OCI-LY7 (cell line): Measurements from ENCODE around the gene WTIP. TPM values are rescaled to one million over a fixed set of nuclear protein-coding genes. Genes with fewer than 3 reads are reported as not detected.

Source experiments
- BruUV-seq: library from RNA; stranded (reverse); fragments of 400-500 nt; replicated peaks from 2 replicates; lab custom pipeline; 2021; lab: Mats Ljungman, UMichigan
- CTCF ChIA-PET: fragments of 300-600 bp; sonication (Branson Sonifier 250); formaldehyde crosslinking; loops from one replicate; lab custom pipeline; 2022; ENCODE audit warnings: antibody characterized with exemption; ENCODE audit not compliant: unreplicated experiment; lab: Charles Lee
- POLR2A ChIA-PET: fragments of 300-600 bp; sonication (Branson Sonifier 250); formaldehyde crosslinking; loops from one replicate; lab custom pipeline; 2022; ENCODE audit warnings: antibody characterized with exemption; lab: Charles Lee
- DNase-seq: peaks from one replicate; pipeline ENCODE4 v3.0.0-alpha.2; 2015; ENCODE audit warnings: low spot score
- H2AFZ ChIP-seq: fragments of 200-600 bp; sonication (generic), shearing (Covaris generic); 2 replicates; pipeline ENCODE4 v1.6.1; 2014; ENCODE audit warnings: mild to moderate bottlenecking, antibody characterized with exemption, low read length, moderate library complexity
- H3K27ac ChIP-seq: fragments of 200-600 bp; sonication (generic); 2 replicates; pipeline ENCODE4 v1.5.1; 2014; ENCODE audit warnings: mixed run types, low read depth, mild to moderate bottlenecking, moderate library complexity, low read length, inconsistent platforms; ENCODE audit not compliant: poor library complexity, severe bottlenecking
- H3K36me3 ChIP-seq: fragments of 200-600 bp; sonication (generic); 2 replicates; pipeline ENCODE4 v1.6.1; 2014; ENCODE audit warnings: mild to moderate bottlenecking, antibody characterized with exemption, low read length, moderate library complexity, mixed read lengths; ENCODE audit not compliant: insufficient read depth
- H3K4me1 ChIP-seq: fragments of 200-600 bp; sonication (generic); 2 replicates; pipeline ENCODE4 v1.5.1; 2014; ENCODE audit warnings: mild to moderate bottlenecking, low read length; ENCODE audit not compliant: insufficient read depth, poor library complexity, severe bottlenecking
- H3K4me2 ChIP-seq: fragments of 200-600 bp; sonication (generic); 2 replicates; pipeline ENCODE4 v1.6.1; 2014; ENCODE audit warnings: mild to moderate bottlenecking, low read length
- H3K4me3 ChIP-seq: fragments of 200-600 bp; sonication (generic); 2 replicates; pipeline ENCODE4 v1.5.1; 2014; ENCODE audit warnings: mild to moderate bottlenecking, low read depth, low read length; ENCODE audit not compliant: poor library complexity, severe bottlenecking
- H3K79me2 ChIP-seq: fragments of 200-600 bp; sonication (generic); 2 replicates; pipeline ENCODE4 v1.6.1; 2016; ENCODE audit warnings: low read depth, mild to moderate bottlenecking, low read length, moderate library complexity, mixed read lengths; ENCODE audit not compliant: insufficient read depth
- H3K9me2 ChIP-seq: fragments of 200-600 bp; sonication (generic); 2 replicates; pipeline ENCODE4 v1.6.1; 2016; ENCODE audit warnings: mild to moderate bottlenecking, low read length, mixed read lengths; ENCODE audit not compliant: insufficient read depth
- H3K9me3 ChIP-seq: fragments of 200-600 bp; sonication (generic); 2 replicates; pipeline ENCODE4 v1.6.1; 2014; ENCODE audit warnings: mild to moderate bottlenecking, mixed run types, low read length, mixed read lengths
- H4K20me1 ChIP-seq: fragments of 200-600 bp; sonication (generic); 2 replicates; pipeline ENCODE4 v1.6.1; 2014; ENCODE audit warnings: mild to moderate bottlenecking, antibody characterized with exemption, low read length, moderate library complexity, mixed read lengths; ENCODE audit not compliant: insufficient read depth
- EZH2phosphoT487 ChIP-seq: fragments of 200-600 bp; sonication (generic); IDR thresholded peaks from 2 replicates; pipeline ENCODE4 v1.6.1; 2018; ENCODE audit warnings: low read depth, borderline replicate concordance, mild to moderate bottlenecking, mixed run types, antibody characterized with exemption, low read length, moderate library complexity, mixed read lengths
- intact Hi-C: fragments of 100-400 bp; cut with micrococcal nuclease; formaldehyde crosslinking; loops from one replicate; pipeline ENCODE4 v1.10.0; 2022; ENCODE audit not compliant: unreplicated experiment
- total RNA-seq, 2 experiments: library from RNA; depleted of rRNA in 1 of 2; stranded (reverse); fragments of >200 nt in 1 of 2; shearing (Covaris generic) in 1 of 2; gene quantifications; 2 replicates each; pipeline ENCODE4 v1.2.3, GENCODE V29; 2014 to 2022
- TF ChIP-seq, protein P1 (sequence below): fragments of 200-600 bp; sonication (generic); conservative IDR thresholded peaks from 2 replicates; pipeline ENCODE4 v1.5.1; 2014; ENCODE audit warnings: mild to moderate bottlenecking, antibody characterized with exemption, low read length, moderate library complexity, mixed read lengths

The WTIP gene
- total RNA-seq, 2 experiments from 2014 or later, result 1.4 to 1.5 TPM

DNA sequence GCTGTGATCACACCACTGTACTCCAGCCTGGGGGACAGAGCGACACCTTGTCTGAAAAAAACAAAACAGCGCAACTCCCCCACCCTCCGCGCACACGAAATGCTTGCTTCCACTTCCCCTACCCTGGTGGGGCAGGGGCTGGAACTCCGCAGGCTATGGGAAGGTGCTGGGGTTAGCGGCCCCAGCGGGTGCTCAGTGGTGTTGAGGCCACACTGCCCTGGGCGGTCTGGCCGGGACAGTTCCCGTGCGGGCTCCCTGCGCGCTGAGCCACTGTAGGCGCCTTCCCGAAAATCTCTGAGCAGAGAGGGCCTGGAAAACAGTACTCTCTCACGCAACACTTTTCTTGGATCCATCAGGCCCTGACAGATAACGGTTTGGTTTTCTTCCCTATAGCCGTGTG, 1.1 kb upstream of the WTIP start:
- intact Hi-C loops, result no loop called here
- POLR2A ChIA-PET, result no interaction called here
- no TSS peak for BruUV-seq

DNA sequence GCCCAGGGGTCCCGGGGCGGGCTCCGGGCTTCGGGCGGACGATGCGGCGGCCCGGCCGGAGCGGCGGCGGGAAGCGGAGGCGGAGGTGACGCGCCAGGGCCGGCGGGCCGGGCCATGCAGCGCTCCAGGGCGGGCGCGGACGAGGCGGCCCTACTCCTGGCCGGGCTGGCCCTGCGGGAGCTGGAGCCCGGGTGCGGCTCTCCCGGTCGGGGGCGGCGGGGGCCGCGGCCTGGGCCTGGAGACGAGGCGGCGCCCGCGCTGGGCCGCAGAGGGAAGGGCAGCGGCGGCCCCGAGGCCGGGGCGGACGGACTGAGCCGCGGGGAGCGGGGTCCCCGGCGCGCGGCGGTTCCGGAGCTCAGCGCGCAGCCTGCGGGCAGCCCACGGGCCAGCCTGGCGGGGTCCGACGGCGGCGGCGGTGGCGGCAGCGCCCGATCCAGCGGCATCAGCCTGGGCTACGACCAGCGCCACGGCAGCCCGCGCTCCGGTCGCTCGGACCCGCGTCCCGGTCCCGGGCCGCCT, 362 bp downstream of the WTIP start:
- intact Hi-C loops, result no loop called here
- no peaks in the 10 kb centered on the region for H3K4me1 ChIP-seq
- no peak overlapping the region for H2AFZ ChIP-seq
- H3K4me3 ChIP-seq, result no peak overlapping the region
- no peak for TF ChIP-seq EZH2phosphoT487
- TF ChIP-seq, protein P1, sequence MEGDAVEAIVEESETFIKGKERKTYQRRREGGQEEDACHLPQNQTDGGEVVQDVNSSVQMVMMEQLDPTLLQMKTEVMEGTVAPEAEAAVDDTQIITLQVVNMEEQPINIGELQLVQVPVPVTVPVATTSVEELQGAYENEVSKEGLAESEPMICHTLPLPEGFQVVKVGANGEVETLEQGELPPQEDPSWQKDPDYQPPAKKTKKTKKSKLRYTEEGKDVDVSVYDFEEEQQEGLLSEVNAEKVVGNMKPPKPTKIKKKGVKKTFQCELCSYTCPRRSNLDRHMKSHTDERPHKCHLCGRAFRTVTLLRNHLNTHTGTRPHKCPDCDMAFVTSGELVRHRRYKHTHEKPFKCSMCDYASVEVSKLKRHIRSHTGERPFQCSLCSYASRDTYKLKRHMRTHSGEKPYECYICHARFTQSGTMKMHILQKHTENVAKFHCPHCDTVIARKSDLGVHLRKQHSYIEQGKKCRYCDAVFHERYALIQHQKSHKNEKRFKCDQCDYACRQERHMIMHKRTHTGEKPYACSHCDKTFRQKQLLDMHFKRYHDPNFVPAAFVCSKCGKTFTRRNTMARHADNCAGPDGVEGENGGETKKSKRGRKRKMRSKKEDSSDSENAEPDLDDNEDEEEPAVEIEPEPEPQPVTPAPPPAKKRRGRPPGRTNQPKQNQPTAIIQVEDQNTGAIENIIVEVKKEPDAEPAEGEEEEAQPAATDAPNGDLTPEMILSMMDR, result no peak
- no peak overlapping the region for H3K4me2 ChIP-seq
- H3K27ac ChIP-seq, result no peak overlapping the region
- ChIA-PET POLR2A (no interaction called here), CTCF (no interaction called here)
- no peak for DNase-seq
- no TSS peak for BruUV-seq
- H4K20me1 ChIP-seq, result no peaks in the 10 kb centered on the region
- no peaks in the 10 kb centered on the region for H3K79me2 ChIP-seq
- H3K9me2 ChIP-seq, result no peaks in the 10 kb centered on the region
- no peaks in the 10 kb centered on the region for H3K36me3 ChIP-seq
- no peaks in the 10 kb centered on the region for H3K9me3 ChIP-seq

More for the DNA sequence above, 1.1 kb upstream of the WTIP start:
- 0 out of 2 replicates have a peak, but pooled peaks cover 4% of the 10 kb centered on the region for H4K20me1 ChIP-seq
- CTCF ChIA-PET, result no interaction called here
- H3K79me2 ChIP-seq, result no peaks in the 10 kb centered on the region
- H3K4me3 ChIP-seq, result no peak overlapping the region
- H3K9me3 ChIP-seq, result no peaks in the 10 kb centered on the region
- DNase-seq, result no peak
- no peaks in the 10 kb centered on the region for H3K9me2 ChIP-seq
- no peaks in the 10 kb centered on the region for H3K36me3 ChIP-seq
- TF ChIP-seq, protein P1, result no peak
- no peak for TF ChIP-seq EZH2phosphoT487
- H3K4me2 ChIP-seq, result no peak overlapping the region
- no peak overlapping the region for H2AFZ ChIP-seq
- no peak overlapping the region for H3K27ac ChIP-seq
- no peaks in the 10 kb centered on the region for H3K4me1 ChIP-seq

DNA sequence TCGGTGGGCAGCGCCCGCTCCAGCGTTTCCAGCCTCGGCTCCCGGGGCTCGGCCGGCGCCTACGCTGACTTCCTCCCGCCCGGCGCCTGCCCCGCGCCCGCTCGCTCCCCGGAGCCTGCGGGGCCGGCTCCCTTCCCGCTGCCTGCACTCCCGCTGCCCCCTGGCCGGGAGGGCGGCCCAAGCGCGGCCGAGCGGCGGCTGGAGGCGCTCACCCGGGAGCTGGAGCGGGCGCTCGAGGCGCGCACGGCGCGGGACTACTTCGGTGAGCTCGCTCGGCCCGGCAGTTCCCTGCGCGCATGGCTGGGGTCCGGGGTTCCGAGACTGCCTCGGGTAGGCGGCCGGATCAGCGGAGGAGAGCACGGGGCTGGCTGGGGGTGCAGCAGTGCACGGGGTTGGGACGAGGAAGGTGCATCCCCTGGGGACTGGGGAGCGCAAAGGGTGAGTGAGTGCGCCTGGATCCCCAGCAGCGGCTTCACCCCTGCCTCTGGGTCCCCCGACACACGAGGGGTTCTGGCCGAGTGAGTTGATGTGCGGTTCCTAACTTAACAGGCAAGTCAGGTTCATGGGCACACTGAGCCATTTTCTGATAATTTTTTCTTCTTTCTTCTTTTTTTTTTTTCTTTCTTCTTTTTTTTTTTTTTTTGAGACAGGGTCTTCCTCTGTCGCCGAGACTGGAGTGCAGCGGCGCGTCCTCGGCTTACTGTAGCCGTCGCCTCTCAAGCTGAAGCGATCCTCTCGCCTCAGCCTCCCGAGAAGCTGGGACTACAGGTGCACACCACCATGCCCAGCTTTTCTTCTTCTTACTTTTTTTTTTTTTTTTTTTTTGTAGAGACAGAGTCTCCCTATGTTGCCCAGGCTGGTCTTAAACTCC, 1.1 kb downstream of the WTIP start:
- no peak overlapping the region for H3K4me2 ChIP-seq
- H3K79me2 ChIP-seq, result no peaks in the 10 kb centered on the region
- CTCF ChIA-PET, result no interaction called here
- intact Hi-C loops, result no loop called here
- H3K4me1 ChIP-seq, result no peaks in the 10 kb centered on the region
- H3K4me3 ChIP-seq, result no peak overlapping the region
- H3K9me2 ChIP-seq, result no peaks in the 10 kb centered on the region
- no peak for DNase-seq
- POLR2A ChIA-PET, result no interaction called here
- BruUV-seq, result no TSS peak
- H2AFZ ChIP-seq, result no peak overlapping the region
- H3K9me3 ChIP-seq, result no peaks in the 10 kb centered on the region
- TF ChIP-seq, protein P1, result no peak
- TF ChIP-seq EZH2phosphoT487, result no peak
- H3K27ac ChIP-seq, result no peak overlapping the region
- no peaks in the 10 kb centered on the region for H4K20me1 ChIP-seq
- no peaks in the 10 kb centered on the region for H3K36me3 ChIP-seq
